Measurements from ENCODE around the gene DPH5.
A peak's percentile ranks its signal among the peaks of the same experiment; 100 is the strongest.
"Not testable (repeated sequence)": the region's sequence is repeated elsewhere in the genome, so short reads cannot be mapped to it uniquely, and the experiment has no call there.

The DPH5 gene

DNA sequence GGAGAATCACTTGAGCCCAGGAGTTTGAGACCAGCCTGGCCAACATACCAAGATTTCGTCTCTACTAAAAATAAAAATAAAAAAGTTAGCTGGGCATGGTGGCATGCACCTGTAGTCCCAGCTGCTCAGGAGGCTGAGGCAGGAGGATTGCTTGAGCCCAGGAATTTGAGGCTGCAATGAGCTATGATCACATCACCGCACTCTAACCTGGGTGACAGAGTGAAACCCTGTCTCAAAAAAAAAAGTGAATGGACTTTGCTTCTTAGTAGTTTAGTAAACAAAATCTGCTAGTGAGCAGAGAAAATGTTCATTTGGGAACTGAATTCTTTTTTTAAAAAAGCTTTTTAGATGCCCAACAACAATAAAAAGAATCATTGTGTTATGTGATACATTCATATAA, 6.5 kb upstream of the DPH5 start:
- not testable (repeated sequence) for DNase-seq (ENCODE audit: low read depth in 2 of 2)

DNA sequence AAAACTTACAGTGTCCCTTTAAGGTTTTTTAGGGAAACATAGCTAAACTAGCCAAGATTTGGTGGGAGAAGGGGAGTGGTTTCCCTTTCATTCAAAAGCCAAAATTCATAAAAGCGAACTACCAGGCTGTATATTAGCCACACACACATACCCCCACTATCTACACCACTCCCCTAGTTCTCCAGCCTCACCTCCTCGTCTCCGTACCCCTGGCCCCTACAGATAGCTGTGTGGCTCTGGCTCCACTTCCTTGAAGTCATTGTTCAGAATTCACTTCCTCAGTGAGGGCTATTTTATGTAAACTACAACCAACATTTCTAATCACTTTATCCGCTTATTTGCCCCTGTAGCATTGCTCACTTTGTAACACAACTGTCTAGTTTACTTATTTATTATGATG, 5.3 kb upstream of the DPH5 start:
- no peak for DNase-seq (ENCODE audit: low read depth in 2 of 2)

DNA sequence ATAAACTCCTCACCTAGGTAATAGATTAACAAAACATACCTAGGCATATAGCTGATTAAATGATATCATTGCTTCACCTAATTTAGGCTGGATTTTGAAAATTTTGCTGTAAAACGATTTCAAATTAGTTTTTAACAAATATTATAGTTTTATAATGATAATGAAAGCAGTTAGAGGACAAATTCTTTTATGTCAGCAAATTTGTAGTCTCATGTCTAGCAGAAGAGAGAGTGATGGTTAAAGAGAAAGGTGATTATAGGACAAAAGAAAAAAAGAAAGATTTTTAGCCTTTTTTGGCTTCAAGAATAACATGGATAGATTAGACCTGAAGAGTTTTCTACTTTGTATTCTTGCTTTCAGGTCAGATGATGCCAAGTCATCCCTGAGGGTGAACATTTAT, 3.6 kb upstream of the DPH5 start:
- no peak for DNase-seq (ENCODE audit: low read depth in 2 of 2)

DNA sequence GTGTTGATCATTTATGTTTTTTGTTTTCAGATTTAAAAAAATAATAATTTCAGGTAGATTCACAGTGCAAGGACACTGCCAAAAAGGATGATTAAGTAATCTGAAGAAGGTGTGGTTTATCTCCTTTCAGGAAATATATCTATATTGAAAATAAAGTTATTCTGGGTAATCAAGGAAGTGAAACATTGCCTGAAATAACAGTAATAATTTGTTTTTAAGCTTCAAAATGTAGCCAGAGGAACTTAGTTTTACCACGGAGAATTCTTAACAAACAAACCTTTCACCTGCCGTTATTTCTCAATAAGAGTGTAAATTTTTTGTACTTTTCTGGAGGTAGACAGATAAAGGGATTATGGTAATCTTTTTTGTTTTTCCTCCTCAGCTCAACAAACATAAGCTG, 2.9 kb upstream of the DPH5 start:
- DNase-seq (ENCODE audit: low read depth in 2 of 2): no peak

DNA sequence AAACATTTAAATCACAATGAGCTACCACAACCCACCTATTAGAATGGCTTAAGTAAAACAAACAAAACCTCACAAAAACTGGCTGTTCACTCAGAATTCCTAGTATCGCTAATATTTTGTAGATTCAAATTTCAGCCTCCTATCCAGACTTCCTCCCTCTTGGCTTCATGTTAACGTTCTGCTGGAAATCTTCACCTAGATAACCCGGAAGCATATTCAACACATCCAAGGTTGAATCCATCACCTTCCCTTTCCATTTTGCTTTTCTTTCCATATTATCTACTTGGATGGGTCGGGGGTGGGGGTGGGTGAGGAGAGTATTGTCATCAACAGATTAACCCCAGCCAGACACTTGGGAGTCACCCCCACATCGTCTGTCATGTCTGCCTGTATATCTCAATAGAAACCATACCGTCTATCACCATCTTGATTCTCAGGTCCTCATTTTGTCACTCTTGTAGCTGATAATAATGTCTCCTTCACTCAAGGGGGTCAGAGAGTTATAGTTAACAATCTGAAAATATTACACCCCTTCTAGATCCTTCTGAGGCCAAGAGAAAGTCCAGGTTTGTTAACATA, 1.7 kb upstream of the DPH5 start:
- no peak for DNase-seq (ENCODE audit: low read depth in 2 of 2)

DNA sequence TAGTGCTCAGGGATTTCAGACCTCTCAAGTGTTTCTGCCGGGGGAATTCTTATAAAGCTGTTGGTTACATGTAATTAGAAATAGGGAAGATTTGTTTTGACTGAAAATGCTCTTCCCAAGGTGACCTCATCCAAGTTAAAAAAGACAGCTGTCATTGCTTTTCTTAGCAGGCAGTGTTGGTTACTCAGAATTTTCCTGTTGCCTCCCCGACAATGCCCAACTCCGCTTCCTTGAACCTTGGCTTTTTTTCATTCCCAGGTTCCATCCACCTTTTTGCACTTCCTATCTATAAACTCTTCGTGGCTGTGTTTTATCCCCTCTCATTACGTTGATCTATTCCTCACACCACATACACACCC, 825 bp upstream of the DPH5 start:
- DNase-seq (ENCODE audit: low read depth in 2 of 2): no peak

DNA sequence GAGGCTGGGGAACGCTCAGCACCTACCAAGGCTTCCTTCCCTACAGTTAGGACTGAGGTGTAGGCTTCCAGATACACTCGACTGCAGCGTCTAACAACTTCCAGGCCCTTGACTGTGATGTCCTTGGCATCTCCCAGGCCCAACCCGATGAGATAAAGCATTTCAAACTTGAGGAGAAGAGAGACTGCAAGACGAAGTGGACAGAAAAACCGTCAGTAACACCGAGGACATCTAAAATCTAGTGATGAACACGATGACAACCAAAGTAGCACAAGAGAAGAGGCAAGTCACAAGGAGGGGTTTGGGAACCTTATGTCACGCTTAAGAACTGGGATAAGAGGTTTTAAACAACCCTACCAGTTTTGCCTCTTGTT, 314 bp downstream of the DPH5 start:
- DNase-seq (ENCODE audit: low read depth in 2 of 2): peak in 1 of 2 donors; percentile 4

DNA sequence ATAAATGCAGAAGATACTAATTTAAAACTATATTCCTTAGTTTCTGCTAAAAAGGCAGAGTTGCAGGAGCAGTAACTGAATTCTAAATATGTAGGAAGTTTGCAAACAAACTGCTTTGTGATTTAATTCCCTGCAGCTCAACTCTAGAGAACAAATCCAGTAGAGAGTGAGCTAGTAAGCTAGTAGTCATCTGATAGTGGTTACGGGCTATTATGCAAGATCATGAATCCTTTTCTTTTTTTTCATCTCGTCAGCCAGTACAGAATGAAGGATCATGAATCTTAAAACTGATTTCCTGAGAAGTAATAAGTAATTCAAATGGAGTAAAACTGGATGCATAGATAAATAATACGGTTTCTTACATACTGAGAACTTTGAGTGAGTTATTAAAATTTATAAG, 3.3 kb downstream of the DPH5 start:
- DNase-seq (ENCODE audit: low read depth in 2 of 2): no peak

DNA sequence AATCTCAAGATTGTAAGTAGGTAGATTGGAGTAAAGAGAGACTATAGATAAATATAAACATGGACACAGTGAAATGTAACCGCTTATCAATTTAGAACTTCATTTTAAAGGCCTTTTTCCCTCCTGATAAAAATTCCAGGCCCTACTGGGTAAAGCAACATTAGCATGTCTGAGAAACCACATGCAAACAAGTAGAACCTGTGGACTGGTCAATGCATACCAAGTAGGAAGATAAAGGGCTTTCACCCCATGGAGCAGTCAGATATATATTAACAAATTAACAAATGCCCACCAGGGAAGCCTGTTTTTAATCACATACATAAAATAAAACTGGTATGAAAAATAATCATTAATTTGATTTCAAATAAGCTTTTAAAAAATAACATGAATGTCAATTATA, 8.1 kb downstream of the DPH5 start:
- DNase-seq (ENCODE audit: low read depth in 2 of 2): no peak

DNA sequence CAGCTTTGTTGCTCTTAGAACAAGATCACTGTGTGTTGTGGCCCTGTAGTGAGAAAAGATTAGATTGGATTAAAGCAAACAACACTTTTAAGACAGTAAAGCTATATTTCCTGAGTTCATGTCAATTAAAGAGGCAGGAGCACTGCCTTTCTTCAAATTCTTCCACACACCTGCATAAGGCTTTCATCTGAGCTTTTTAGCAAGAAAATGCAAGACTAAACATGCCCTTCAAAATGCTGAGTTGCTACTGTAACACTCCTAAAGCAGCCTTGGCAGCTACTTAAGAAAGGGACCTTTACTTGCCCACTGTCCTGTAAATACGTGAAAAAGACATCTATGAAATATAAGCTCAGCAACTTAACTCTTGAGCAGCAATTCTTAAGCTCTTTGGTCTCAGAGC, 11.8 kb downstream of the DPH5 start:
- no peak for DNase-seq (ENCODE audit: low read depth in 2 of 2)

DNA sequence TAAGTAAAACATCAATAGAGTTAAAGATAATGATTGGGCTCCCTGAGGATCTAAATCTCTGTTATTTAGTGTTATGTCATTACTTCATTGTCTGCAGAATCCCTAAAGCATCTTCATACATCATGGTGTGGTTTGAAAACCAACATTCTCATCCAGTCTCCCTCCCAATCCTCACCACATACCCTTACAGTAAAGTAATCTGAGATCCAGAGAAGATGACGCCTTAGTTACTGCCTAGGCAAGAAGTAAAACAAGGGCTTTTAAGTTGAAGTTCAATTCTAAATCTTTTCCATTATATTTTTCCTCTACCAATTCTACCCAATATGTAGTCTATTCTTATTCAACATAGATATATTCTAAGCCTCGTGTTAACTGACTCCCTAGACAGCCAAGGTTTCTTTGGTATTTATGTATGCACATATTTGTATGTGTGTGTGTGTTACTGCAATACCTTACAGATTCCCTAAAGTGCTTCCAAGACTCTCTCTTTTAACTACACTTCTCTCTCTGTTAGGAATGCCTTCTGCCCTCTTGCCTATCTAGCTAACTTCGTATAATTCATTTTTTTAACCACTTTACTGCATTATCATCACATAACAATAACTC, 17.3 kb downstream of the DPH5 start:
- no peak for DNase-seq (ENCODE audit: low read depth in 2 of 2)

DNA sequence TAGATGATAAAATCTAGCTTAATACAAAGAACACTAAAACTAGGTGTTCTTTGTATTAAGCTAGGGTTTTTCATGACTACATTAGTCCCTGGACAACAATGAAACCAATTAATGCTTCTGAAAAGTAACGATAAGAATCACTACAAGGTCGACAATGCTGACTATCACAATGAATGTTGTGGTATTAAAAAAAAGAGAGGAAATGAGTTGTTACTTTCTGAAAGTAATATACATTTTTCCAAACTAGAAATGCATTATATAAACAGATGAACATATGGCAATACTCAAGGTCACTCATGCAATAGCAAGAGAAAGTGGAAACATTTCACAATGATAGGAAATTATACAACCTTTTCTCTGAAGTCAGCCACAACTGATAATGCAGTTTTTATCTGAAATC, 19.0 kb downstream of the DPH5 start:
- no peak for DNase-seq (ENCODE audit: low read depth in 2 of 2)

DNA sequence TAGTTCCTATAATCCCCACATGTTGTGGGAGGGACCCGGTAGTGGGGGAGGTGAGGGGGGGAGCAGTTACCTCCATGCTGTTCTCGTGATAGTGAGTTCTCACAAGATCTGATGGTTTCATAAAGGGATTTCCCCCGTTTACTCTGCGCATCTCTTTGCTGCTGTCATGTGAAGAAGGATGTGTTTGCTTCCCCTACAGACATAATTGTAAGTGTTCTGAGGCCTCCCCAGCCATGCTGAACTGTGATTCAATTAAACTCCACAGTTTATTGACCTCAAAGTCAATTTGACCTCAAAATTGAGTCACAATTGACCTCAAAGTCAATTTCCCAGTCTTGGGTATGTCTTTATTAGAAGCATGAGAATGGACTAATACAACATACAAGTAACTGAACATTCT, 19.7 kb downstream of the DPH5 start:
- no peak for DNase-seq (ENCODE audit: low read depth in 2 of 2)

DNA sequence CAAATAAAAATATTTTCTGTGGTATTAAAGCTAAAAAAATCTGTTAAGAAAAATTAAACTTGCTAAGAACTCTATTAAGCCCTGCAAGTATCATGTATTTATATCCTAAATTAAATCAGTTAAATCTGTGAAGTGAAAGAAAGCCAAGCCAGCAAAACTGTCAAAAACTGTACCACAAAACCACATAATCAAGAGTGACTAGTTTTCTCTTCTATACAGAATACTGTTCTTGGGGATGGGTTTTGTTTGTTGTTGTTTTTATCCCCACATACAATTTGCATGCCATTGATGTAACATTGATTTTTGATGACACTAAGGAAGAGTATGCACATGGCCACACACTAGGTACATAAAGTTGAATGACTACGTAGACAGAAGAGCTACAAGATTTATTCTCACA, 20.4 kb downstream of the DPH5 start:
- no peak for DNase-seq (ENCODE audit: low read depth in 2 of 2)

DNA sequence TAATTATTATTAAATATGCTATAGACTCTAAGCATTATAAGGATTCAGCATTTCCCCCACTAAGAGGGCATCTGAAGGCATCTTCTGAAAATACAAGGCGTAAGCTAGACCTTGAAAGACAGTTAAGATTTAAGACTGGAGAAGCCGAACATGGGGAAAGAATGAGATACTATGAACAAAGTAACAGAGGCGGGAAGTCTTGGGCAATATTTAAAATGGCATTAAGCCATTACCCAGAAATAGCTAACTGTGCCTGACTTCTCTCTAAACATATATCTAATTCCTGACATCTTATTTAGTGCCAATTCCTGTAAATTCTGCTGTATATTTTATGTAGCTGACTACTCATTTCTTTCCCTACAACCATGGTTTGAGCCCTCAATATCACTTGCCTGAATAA, 20.9 kb downstream of the DPH5 start:
- no peak for DNase-seq (ENCODE audit: low read depth in 2 of 2)

DNA sequence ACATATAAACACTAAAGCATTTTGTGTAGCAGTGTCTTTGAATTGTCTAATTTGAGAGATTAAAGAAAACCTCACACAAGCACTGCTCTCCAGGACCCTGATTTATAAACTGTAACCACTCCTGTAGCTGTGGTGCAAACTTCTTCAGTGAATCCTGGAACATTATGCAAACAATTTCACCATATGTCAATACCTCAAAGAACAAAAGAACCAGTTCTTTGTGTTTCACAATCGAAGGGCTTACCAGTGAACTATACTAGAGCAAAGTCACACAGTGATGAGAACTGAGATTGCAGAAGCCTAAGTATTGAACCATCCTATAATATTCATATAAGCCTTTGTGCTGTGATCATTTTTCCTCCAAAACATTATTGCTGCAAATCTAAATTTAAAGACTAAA, 21.5 kb downstream of the DPH5 start:
- no peak for DNase-seq (ENCODE audit: low read depth in 2 of 2)

DNA sequence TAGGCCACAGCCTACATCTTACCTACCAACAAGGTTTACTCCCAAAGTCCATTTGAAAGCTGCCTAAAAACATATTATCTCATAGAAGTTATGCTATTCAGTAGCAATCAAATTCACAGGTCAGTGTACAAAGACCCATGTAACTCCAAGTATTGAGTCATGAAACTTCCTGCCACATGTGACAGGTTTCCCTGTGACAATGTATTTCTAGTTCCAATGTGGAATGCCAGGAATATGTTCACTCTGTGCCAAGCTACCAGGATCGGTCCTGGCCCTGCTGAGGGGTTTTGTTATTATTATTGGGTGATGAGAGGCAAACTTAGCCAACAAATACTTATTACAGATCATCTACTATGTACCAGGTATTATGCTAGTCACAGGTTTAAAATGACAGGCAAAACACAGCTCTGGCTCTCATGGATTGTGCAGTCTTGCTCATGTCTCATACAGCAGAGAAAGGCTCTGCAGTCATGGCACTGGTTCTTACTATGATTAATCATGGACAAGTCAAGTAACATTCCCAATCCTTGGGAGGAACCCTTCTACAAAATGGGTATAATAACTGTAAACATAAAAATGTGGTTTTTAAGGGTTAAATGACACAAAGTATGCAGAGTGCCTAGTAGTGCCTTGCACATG, 22.5 kb downstream of the DPH5 start:
- no peak for DNase-seq (ENCODE audit: low read depth in 2 of 2)

DNA sequence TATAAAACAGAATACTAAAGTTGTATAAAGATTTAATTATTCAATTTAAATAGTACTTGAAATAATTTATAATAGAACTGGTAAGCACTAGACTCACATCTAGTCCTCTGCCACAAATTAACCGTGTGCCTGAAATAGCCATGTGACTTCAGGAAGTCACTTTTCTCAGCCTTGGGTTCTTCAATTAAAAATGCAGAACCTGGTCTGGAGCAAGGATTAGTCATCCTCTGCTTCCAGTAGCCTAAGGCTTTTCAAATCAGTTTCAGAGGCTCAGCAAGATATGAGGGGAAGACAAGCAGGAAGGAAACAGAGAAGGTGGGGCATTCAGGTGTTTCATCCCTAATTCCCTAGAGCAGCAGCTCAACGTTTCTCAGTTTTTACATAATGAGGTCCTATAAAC, 23.0 kb downstream of the DPH5 start:
- no peak for DNase-seq (ENCODE audit: low read depth in 2 of 2)

DNA sequence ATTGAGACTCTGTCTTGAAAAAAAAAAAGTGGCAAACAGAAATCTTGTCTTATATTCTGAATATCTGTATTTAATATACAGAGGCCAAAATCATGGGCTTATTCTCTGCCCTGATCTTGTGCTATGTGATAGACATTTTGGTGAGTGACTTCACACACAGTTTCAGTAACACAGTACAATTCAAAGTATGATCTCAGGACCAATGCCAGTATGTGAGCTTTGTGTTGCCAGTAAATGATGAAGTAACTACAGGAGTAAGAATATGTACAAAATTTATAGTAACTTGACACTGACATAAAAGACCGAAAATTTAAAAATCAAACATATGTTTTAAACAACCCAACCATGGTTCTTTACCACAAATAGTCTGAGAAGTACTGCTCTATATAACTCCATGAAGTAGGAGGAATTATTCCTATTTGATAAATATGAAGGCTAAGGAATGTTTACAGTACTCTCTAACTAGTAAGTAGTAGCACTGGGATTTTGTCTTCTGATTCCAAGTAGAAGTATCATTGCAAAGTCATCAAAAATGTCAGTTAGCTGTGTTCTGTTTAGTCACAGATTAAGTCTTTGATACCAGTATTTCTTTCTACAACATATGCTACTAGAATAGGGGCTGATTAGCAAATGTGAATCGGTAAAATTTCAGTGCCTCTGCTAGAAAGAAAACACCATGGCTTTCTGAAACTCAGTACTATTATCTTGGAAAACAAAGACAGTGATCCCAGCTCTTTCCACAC, 25.3 kb downstream of the DPH5 start:
- DNase-seq (ENCODE audit: low read depth in 2 of 2): no peak

DNA sequence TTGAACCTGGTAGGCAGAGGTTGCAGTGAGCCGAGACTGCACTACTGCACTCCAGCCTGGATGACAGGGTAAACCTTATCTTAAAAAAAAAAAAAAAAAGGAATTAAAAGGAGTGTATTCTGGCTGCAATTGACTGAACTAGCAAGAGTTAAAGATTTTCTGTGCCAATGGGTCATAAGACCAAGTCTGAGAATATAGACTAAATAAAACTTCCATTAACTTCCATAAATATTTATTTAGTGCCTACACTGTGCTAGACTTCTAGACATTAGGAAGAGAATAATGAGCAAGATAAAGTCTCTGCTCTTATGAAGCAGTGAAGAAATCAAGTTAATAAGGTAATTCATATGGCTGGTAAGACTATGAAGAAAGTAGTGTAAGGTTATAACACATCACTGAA, 27.2 kb downstream of the DPH5 start:
- no peak for DNase-seq (ENCODE audit: low read depth in 2 of 2)

DNA sequence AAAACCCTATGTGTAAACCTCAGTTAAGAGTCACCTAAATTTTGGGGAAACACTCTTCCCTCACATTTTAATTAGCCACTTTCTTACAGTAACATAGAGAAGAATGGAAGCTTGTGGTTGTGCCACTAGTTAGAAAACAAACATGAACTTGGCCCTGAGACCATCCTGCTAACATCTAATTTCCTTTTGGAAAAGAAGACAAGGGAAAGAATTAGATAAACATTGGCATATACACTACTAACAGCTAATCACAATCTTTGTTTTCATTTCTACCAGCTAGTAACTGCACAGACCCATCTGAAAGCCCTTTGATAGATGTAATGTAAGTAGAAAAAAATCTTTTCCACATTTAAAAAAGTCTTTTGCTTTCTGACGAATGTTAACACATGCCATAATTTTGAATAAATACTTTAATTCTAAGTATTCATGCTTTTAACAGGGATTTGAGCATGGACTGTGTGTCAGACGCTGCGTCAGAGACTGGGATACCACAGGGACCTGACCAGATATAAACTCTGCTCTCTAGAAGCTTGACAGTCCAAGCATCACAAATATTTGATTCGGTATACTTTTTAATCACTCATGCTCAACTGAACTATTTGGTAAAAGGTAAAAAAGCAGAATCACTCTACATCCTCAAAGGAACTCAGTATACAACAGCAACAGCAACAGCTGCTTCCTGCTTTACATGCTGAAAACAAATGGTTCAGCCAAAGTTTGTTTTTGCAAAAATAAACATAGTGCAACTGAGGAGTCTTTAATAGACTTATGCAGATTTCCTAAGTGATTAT, 30.2 kb downstream of the DPH5 start:
- no peak for DNase-seq (ENCODE audit: low read depth in 2 of 2)

DNA sequence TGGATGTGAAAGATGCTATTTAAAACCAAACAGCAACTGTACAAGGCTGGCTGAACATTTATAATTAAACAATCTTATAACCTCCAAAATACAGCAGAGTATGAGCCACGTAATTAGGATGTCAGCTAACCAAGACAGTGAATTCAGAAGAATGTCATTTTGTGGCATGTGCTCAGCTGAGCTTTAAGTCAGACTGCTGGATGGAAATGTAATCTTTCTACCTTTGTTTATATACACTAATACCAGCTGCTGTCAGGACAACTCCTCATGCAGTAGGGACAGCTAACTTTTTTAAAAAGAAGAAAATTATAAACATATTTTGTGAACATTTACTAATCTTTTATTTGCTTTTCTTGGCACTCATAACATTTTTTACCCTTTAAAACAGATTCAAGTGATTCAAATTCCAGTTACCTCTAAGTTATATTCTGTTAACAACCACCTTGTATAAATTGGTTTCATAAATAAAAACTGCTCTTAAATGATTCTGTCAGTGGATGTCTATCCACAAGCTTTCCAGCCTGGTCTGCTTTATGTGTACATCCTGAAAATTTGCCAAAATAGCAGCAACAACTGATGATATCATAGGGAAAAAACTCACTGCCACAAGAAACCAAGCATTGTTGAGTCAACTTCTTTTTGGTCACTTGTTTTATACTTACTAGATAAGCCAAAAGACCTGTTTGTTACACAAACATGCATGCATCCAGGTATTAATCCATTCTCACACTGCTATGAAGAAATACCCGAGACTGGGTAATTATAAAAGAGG, 36.1 kb downstream of the DPH5 start:
- no peak for DNase-seq (ENCODE audit: low read depth in 2 of 2)
